Esophagus muscularis mucosa (tissue), 4 donors: Measurements from ENCODE around the gene EPS8L3. TPM values are rescaled to one million over a fixed set of nuclear protein-coding genes. Genes with fewer than 3 reads are reported as not detected.
"Not testable (repeated sequence)": the region's sequence is repeated elsewhere in the genome, so short reads cannot be mapped to it uniquely, and the experiment has no call there.

Source experiments
- DNase-seq: peaks from one replicate; pipeline ENCODE4 v3.0.0-alpha.2; 2017; ENCODE audit errors: extremely low spot score
- H3K27ac ChIP-seq, 4 donors: fragments of 200-600 bp; sonication (generic); replicated peaks in 1 of 4; 1 replicate in 3 of 4; 2 replicates in 1 of 4; pipeline ENCODE4 v1.5.1; 2016 to 2019; ENCODE audit warnings: mild to moderate bottlenecking in 1 of 4
- H3K27me3 ChIP-seq, 4 donors: fragments of 200-600 bp; sonication (generic); one replicate each; pipeline versions ENCODE4 v1.5.1 to v1.6.0; 2016 to 2019
- H3K36me3 ChIP-seq, 4 donors: fragments of 200-600 bp; sonication (generic); one replicate each; pipeline ENCODE4 v1.5.1; 2016 to 2019
- H3K4me1 ChIP-seq, 4 donors: fragments of 200-600 bp; sonication (generic); one replicate each; pipeline ENCODE4 v1.5.1; 2016 to 2019
- H3K4me3 ChIP-seq, 4 donors: fragments of 200-600 bp; sonication (generic); 1 replicate in 2 of 4; 2 replicates in 2 of 4; pipeline ENCODE4 v1.5.1; 2016 to 2019; ENCODE audit warnings: mild to moderate bottlenecking in 4 of 4, moderate library complexity in 1 of 4
- H3K9me3 ChIP-seq, 4 donors: fragments of 200-600 bp; sonication (generic); 1 replicate in 3 of 4; 2 replicates in 1 of 4; pipeline ENCODE4 v1.5.1; 2016 to 2019
- EP300 ChIP-seq: sonication (generic); formaldehyde crosslinking; IDR thresholded peaks from one replicate; pipeline ENCODE4 v1.6.1; 2017; ENCODE audit warnings: antibody characterized with exemption
- POLR2A ChIP-seq: fragments of 450-650 bp; IDR thresholded peaks from one replicate; pipeline ENCODE4 v1.6.1; 2017; ENCODE audit warnings: antibody characterized with exemption, moderate library complexity, mild to moderate bottlenecking, low read depth
- POLR2AphosphoS5 ChIP-seq, 2 donors: sonication (generic); formaldehyde crosslinking; IDR thresholded peaks; one replicate each; pipeline ENCODE4 v1.6.1; 2017; ENCODE audit warnings: antibody characterized with exemption in 2 of 2
- WGBS: methylation state at CpG from one replicate; pipeline ENCODE4 v1.1.5; 2018; 5-methylcytosine and 5-hydroxymethylcytosine counted together
- intact Hi-C: fragments of 100-400 bp; cut with DNase I; formaldehyde crosslinking; loops from one replicate; pipeline ENCODE4 v1.15.1; 2023
- total RNA-seq, 4 donors: library from RNA; depleted of rRNA; stranded (reverse); fragments of >200 nt; gene quantifications; one replicate each; pipeline versions ENCODE4 v1.1.0 to v1.2.1, GENCODE V29; 2016
- TF ChIP-seq, protein P1 (sequence below), 3 experiments: fragments of 200-600 bp in 2 of 3; fragments of 450-650 bp in 1 of 3; sonication (generic) in 2 of 3; IDR thresholded peaks; one replicate each; pipeline ENCODE4 v1.5.1; 2017 to 2019; ENCODE audit warnings: antibody characterized with exemption in 3 of 3, mild to moderate bottlenecking in 2 of 3, moderate library complexity in 1 of 3

Gene EPS8L3
- total RNA-seq, 4 donors from 2014 or later: 0.52 TPM; not detected in 3

DNA sequence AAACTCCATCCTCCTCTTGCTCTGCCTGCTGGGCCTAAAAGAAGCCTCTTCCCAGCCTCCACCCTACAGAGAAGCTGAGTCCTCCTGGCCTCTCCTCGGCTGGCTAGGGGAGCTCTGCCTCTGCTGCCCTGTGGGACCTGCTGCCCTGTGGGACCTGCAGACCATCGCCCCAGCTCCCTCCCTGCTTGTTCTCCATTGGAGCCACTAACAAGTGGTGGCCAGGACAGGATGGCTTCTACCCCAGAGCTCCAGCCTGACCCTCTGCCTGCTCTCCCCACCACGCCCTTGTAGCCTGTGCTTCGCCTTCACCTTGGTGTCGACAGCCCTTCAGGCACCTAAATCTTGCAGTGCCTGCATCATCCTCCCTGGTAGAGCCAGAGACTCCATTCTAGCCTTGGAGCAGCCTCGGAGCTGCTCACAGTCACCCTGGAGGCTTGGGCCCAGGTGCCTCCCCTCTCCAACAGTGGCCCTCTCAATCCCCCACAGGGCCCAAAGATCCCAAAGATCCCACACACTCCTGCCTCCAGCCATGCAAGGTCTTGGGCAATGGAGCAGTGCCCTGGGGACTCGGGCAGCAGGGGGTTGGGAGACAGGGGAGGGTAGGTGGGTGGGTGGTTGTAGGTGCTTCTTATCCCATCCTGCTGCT is 3.0 kb downstream of the EPS8L3 start:
- intact Hi-C loops: no loop called here
- Histone ChIP-seq H3K4me3 (no peak overlapping the region), H3K27me3 (no peaks in the 10 kb centered on the region), H3K27ac (no peak overlapping the region), H3K4me1 (peaks cover 0 to 3% (median 0%) of the 10 kb centered on the region in 4 donors), H3K36me3 (no peaks in the 10 kb centered on the region), H3K9me3 (no peaks in the 10 kb centered on the region)
- no peak for DNase-seq
- 89% methylated on average over 5 of the region's 7 CpGs for WGBS
- TF ChIP-seq, protein P1, sequence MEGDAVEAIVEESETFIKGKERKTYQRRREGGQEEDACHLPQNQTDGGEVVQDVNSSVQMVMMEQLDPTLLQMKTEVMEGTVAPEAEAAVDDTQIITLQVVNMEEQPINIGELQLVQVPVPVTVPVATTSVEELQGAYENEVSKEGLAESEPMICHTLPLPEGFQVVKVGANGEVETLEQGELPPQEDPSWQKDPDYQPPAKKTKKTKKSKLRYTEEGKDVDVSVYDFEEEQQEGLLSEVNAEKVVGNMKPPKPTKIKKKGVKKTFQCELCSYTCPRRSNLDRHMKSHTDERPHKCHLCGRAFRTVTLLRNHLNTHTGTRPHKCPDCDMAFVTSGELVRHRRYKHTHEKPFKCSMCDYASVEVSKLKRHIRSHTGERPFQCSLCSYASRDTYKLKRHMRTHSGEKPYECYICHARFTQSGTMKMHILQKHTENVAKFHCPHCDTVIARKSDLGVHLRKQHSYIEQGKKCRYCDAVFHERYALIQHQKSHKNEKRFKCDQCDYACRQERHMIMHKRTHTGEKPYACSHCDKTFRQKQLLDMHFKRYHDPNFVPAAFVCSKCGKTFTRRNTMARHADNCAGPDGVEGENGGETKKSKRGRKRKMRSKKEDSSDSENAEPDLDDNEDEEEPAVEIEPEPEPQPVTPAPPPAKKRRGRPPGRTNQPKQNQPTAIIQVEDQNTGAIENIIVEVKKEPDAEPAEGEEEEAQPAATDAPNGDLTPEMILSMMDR (IDR thresholded peaks at IDR 0.05): no peak
- TF ChIP-seq EP300: no peak
- TF ChIP-seq POLR2A: no peak

DNA sequence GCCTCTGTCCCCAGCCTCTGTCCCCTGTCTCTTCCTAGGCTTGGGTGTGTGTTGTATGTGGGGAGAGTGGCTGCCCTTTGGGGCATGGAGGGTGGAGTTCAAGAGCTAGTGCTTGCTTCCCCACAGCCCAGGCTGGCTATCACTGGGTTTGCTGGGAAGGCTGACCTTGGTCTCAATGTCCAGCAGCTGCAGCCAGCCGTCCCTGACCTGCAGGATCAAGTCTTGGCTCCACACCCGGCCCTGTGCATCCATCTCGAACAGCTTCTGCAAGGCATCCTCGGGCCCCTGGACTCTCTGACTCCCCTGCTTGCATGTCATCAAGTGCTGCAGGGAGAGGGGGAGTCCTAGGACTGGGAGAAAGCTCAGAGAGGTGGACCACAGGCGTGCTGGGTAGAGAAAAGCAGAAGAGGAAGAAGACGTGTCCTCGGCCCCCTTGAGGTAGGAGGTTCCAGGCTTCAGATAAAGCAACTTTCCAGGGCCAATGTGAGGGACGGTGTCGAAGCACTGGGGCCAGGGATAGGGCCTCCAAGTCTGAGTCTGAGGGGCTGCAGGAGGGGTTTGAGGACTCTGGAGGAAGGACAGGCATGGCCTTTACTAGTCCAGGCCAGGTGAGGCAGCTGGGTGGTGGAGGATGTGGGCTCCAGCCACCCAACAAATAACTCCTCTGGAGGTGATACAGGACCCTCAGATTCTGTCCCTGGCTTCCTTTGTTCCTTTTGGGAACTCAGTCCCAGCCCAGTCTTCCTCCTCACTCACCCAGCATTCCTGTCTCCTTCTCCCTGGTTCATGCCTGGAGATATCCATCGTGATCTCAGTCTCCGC is 4.0 kb downstream of the EPS8L3 start:
- Histone ChIP-seq H3K9me3 (no peaks in the 10 kb centered on the region), H3K4me3 (no peak overlapping the region), H3K4me1 (peaks cover 0 to 3% (median 0%) of the 10 kb centered on the region in 4 donors), H3K36me3 (no peaks in the 10 kb centered on the region), H3K27me3 (no peaks in the 10 kb centered on the region), H3K27ac (no peak overlapping the region)
- DNase-seq: no peak
- WGBS: 88% methylated on average over 10 of the region's 11 CpGs
- TF ChIP-seq, protein P1 (IDR thresholded peaks at IDR 0.05): no peak
- TF ChIP-seq POLR2A: no peak
- no peak for TF ChIP-seq EP300
- TF ChIP-seq POLR2AphosphoS5 (IDR thresholded peaks at IDR 0.05): no peak
- intact Hi-C loops: loop anchor here (5.0 kb wide), 1 partner anchor 217 kb away; no protein-coding TSS in a partner anchor

DNA sequence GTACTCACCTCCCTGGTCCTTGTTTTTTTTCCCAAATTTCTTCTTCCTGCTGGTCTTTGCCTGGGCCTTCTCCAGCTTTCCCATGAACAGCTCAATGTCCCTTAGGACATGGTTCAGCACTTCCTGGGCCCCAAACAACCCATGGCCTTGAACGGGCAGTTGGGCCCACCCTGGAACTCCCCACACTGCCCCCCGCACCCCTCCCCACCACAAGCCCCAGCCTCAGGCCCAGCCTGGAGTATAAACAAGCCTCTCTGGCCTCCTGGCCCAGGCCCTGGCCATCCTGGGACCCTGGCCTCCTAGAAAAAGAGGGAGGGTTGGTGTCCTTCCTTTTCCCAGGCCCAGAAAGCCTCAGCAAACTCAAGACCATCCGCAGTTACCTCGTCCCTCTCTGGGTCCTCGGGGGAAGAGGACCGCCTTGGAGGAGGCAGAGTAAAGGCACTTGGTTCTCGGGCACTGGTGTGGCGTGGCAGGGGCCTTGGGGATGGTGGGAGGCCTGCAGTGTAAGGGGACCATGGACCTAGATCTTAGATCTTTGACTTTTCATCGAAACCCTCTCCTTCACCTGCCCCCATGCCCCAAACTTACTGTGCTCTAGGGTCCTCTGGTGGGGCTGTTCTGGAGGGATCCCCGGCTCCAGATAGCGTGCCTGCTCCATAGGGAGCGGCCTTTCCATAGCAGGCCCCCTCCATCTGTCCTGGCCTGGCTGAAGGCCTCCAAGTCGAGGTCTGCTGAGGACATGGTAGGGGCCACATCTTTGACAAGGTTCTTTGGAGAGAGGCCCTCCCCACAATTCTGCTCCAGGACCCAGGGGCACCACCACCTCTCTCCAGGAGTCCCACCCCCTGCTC is 5.6 kb downstream of the EPS8L3 start:
- TF ChIP-seq EP300: no peak
- no peak for TF ChIP-seq POLR2A
- no peak for DNase-seq
- peaks cover 0 to 3% (median 0%) of the 10 kb centered on the region in 4 donors for H3K4me1 ChIP-seq
- H3K27me3 ChIP-seq: no peaks in the 10 kb centered on the region
- no peaks in the 10 kb centered on the region for H3K36me3 ChIP-seq
- intact Hi-C loops: loop anchor here (5.0 kb wide), 1 partner anchor 216 kb away; no protein-coding TSS in a partner anchor
- no peak overlapping the region for H3K27ac ChIP-seq
- H3K9me3 ChIP-seq: no peaks in the 10 kb centered on the region
- 95% methylated on average over 13 of the region's 13 CpGs for WGBS
- no peak overlapping the region for H3K4me3 ChIP-seq

DNA sequence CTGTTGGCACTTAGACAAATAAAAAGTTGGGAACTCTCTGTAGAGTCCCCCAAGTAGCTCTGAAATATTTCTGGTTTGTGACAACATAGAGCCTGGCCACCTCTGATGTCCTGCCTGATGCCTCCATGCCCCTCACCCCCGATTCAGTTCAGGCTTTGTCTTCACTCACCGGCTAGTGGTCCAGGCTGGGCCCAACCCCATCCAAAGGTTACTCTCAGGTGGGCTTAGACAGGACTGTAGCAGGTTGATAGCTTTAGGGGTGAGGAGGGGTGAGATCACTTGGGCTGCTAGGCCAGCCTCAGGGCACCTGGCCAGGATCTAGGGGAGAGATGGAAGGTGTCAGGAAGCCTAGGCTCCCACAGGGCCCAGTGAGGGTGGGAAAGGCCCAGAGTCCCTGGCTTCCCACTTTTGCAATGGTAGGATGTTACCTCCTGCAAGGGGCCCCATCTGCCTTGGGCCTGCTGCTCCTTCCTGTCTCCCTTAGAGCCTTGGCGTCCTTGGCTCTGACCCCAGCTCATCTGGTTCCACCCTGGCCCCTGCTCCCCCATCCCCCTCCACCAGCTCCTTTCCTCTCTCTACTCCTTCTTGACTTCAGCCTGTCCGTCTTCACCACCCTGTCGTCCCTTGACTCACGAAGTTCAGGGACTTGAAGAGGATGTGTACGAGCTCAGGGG is 6.7 kb downstream of the EPS8L3 start:
- intact Hi-C loops: loop anchor here (5.0 kb wide), 1 partner anchor 215 kb away; no protein-coding TSS in a partner anchor
- no peaks in the 10 kb centered on the region for H3K27me3 ChIP-seq
- H3K27ac ChIP-seq: no peak overlapping the region
- peaks cover 0 to 3% (median 0%) of the 10 kb centered on the region in 4 donors for H3K4me1 ChIP-seq
- no peak overlapping the region for H3K4me3 ChIP-seq
- TF ChIP-seq POLR2A: no peak
- TF ChIP-seq POLR2AphosphoS5 (IDR thresholded peaks at IDR 0.05): no peak
- no peak for TF ChIP-seq EP300
- TF ChIP-seq, protein P1 (IDR thresholded peaks at IDR 0.05): no peak
- H3K9me3 ChIP-seq: no peaks in the 10 kb centered on the region
- H3K36me3 ChIP-seq: no peaks in the 10 kb centered on the region
- no peak for DNase-seq
- 95% methylated on average over 7 of the region's 7 CpGs for WGBS

DNA sequence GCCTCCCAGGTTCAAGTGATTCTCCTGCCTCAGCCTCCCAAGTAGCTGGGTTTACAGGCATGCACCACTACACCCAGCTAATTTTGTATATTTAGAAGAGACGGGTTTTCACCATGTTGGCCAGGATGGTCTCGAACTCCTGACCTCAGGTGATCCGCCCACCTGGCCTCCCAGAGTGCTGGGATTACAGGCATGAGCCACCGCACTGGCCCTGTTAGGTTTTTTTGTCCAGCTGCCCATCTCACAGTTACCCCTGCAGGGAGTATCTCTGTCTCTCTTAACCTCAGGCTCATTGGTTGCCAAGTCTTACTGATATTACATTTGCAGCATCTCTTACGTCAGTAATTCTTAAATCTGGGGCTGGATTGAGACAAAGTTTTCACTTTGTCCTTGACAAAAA is 7.4 kb downstream of the EPS8L3 start:
- H3K27me3 ChIP-seq, H3K9me3 ChIP-seq, H3K4me1 ChIP-seq, H3K4me3 ChIP-seq, H3K36me3 ChIP-seq, H3K27ac ChIP-seq, DNase-seq: not testable (repeated sequence)
- WGBS: 94% methylated on average over 5 of the region's 5 CpGs
- intact Hi-C loops: loop anchor here (5.0 kb wide), 1 partner anchor 214 kb away; no protein-coding TSS in a partner anchor
